ENCODE data around the gene FMN1. TPM values are rescaled to one million over a fixed set of nuclear protein-coding genes. Genes with fewer than 3 reads are reported as not detected.

FMN1 gene
- polyA plus RNA-seq, 1 experiment: 3.7 TPM

GRCh38 chr15:33067456-33067855 is 127.1 kb downstream of the FMN1 start:
- H3K27me3 ChIP-seq (ENCODE audit: control insufficient read depth, insufficient read depth, low read length): no peaks in the 10 kb centered on the region
- H3K27ac ChIP-seq (ENCODE audit: low read depth, low read length): peak overlapping the region; percentile 78
- H3K4me3 ChIP-seq (ENCODE audit: low read depth, low read length): no peak overlapping the region
- H3K9me3 ChIP-seq (ENCODE audit: control insufficient read depth, insufficient read depth, low read length): no peaks in the 10 kb centered on the region
- ChIA-PET POLR2A (no interaction called here), CTCF (interaction anchor here (2.0 kb wide), 1 partner anchor 19 kb away, joined by 6 read pairs; no protein-coding TSS in a partner anchor)
- TF ChIP-seq CTCF (IDR thresholded peaks at IDR 0.05; ENCODE audit: low read depth, low read length): no peak
- peak; percentile 61 for DNase-seq (ENCODE audit: low read depth, low spot score)

GRCh38 chr15:33066584-33066983 is 127.9 kb downstream of the FMN1 start:
- POLR2A ChIA-PET: no interaction called here
- TF ChIP-seq CTCF (IDR thresholded peaks at IDR 0.05; ENCODE audit: low read depth, low read length): no peak
- CTCF ChIA-PET: interaction anchor here (2.0 kb wide), 1 partner anchor 20 kb away, joined by 6 read pairs; no protein-coding TSS in a partner anchor
- peak overlapping the region; percentile 39 for H3K27ac ChIP-seq (ENCODE audit: low read depth, low read length)
- H3K27me3 ChIP-seq (ENCODE audit: control insufficient read depth, insufficient read depth, low read length): no peaks in the 10 kb centered on the region
- no peaks in the 10 kb centered on the region for H3K9me3 ChIP-seq (ENCODE audit: control insufficient read depth, insufficient read depth, low read length)
- H3K4me3 ChIP-seq (ENCODE audit: low read depth, low read length): peak overlapping the region; percentile 12
- DNase-seq (ENCODE audit: low read depth, low spot score): no peak

- no peak for DNase-seq (ENCODE audit: low read depth, low spot score)
- H3K4me3 ChIP-seq (ENCODE audit: low read depth, low read length): peak overlapping the region; percentile 41
- no peaks in the 10 kb centered on the region for H3K27me3 ChIP-seq (ENCODE audit: control insufficient read depth, insufficient read depth, low read length)
- no peaks in the 10 kb centered on the region for H3K9me3 ChIP-seq (ENCODE audit: control insufficient read depth, insufficient read depth, low read length)
- POLR2A ChIA-PET: no interaction called here
- peak overlapping the region; percentile 66 for H3K27ac ChIP-seq (ENCODE audit: low read depth, low read length)
- CTCF ChIA-PET: interaction anchor here (1.5 kb wide), 1 partner anchor 43 kb away, joined by 4 read pairs; no protein-coding TSS in a partner anchor
- TF ChIP-seq CTCF (IDR thresholded peaks at IDR 0.05; ENCODE audit: low read depth, low read length): no peak
Measured at GRCh38 chr15:33064878-33065277, 129.6 kb downstream of the FMN1 start.

- DNase-seq (ENCODE audit: low read depth, low spot score): peak; percentile 15
- no peaks in the 10 kb centered on the region; the same call in 1 of the 2 replicates for H3K9me3 ChIP-seq (ENCODE audit: control insufficient read depth, insufficient read depth, low read length)
- no peak overlapping the region for H3K4me3 ChIP-seq (ENCODE audit: low read depth, low read length)
- no peak overlapping the region for H3K27ac ChIP-seq (ENCODE audit: low read depth, low read length)
- H3K27me3 ChIP-seq (ENCODE audit: control insufficient read depth, insufficient read depth, low read length): no peaks in the 10 kb centered on the region
- CTCF ChIA-PET: interaction anchor here (0.6 to 1.1 kb wide), 2 partner anchors 10 to 73 kb away, joined by 3 read pairs; no protein-coding TSS in a partner anchor
- no peak for TF ChIP-seq CTCF (IDR thresholded peaks at IDR 0.05; ENCODE audit: low read depth, low read length)
- POLR2A ChIA-PET: no interaction called here
Measured at GRCh38 chr15:33059184-33059583, 135.3 kb downstream of the FMN1 start.

- ChIA-PET CTCF (no interaction called here), POLR2A (no interaction called here)
- peaks cover 4% of the 10 kb centered on the region; the same call in 1 of the 2 replicates for H3K9me3 ChIP-seq (ENCODE audit: control insufficient read depth, insufficient read depth, low read length)
- TF ChIP-seq CTCF (IDR thresholded peaks at IDR 0.05; ENCODE audit: low read depth, low read length): no peak
- no peak for DNase-seq (ENCODE audit: low read depth, low spot score)
- H3K27ac ChIP-seq (ENCODE audit: low read depth, low read length): no peak overlapping the region
- no peaks in the 10 kb centered on the region for H3K27me3 ChIP-seq (ENCODE audit: control insufficient read depth, insufficient read depth, low read length)
- no peak overlapping the region for H3K4me3 ChIP-seq (ENCODE audit: low read depth, low read length)
Measured at GRCh38 chr15:33057845-33058244, 136.7 kb downstream of the FMN1 start.

All from AG04450 (cell line).